ENCODE measurements around the gene CAT. TPM values are rescaled to one million over a fixed set of nuclear protein-coding genes. Genes with fewer than 3 reads are reported as not detected.
"Not testable (repeated sequence)": the region's sequence is repeated elsewhere in the genome, so short reads cannot be mapped to it uniquely, and the experiment has no call there.

Gene CAT
- total RNA-seq, 8 experiments from 2014 or later = 12.2 to 59.6 (median 29.7) TPM

DNA sequence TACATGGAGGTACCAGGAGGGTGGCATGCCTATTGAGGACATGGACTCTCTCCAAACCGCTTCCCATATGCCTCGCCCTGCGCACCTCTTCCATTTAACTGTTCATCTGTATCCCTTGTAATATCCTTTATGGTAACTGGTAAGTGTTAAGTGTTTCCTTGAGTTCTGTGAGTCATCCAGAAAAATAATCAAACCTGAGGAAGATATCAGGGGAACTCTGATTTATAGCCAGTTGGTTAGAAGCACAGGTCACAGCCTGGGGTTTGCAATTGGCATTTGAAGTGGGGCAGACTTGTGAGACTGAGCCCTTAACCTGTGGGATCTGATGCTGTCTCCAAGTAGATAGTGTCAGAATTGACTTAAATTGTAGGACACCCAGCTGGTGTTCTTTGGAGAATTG lies 27.6 kb upstream of the CAT start:
- ATAC-seq (replicated peaks in 6 of 8) = no peak
- Histone ChIP-seq H3K4me3 (no peak overlapping the region), H3K27ac (no peak overlapping the region), H3K4me1 (replicated peaks in 1 of 2) (no peaks in the 10 kb centered on the region)
- in situ Hi-C loops (cut with MboI; ENCODE audit: low pct_unique_long_range_greater_than_20kb in 2 of 9, low sequenced_read_pairs in 9 of 9, unreplicated experiment in 9 of 9) = no loop called here
- 80 to 100% (median 90%) methylated on average over 2 to 3 of the region's 3 CpGs; no CpG with 5 or more reads in 4 of the 10 experiments for WGBS, 10 experiments

DNA sequence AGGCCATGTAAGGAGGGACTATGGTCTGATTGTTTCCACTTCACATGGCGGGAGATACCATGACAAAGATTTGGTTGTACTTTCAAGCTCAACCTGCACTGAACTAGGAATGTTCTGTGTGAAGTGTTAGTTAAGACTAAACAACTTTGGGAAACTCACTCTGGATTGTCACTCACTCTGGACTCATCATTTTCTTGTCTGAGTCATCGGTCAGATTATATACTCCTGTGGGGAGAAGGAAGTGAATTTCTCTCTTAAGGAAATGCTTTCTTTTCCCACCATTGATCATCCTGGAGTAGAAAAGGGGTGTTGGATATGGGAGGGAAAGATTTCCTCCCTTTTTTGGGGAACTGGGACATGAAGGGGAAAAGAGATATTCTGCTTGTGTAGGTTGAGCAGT lies 26.9 kb upstream of the CAT start:
- WGBS, 10 experiments = 80 to 100% (median 91%) methylated on average over 1 to 2 of the region's 2 CpGs; no CpG with 5 or more reads in 2 of the 10 experiments
- Histone ChIP-seq H3K4me3 (no peak overlapping the region), H3K4me1 (replicated peaks in 1 of 2) (no peaks in the 10 kb centered on the region), H3K27ac (no peak overlapping the region)
- in situ Hi-C loops (cut with MboI; ENCODE audit: low pct_unique_long_range_greater_than_20kb in 2 of 9, low sequenced_read_pairs in 9 of 9, unreplicated experiment in 9 of 9) = no loop called here
- ATAC-seq (replicated peaks in 6 of 8) = no peak

DNA sequence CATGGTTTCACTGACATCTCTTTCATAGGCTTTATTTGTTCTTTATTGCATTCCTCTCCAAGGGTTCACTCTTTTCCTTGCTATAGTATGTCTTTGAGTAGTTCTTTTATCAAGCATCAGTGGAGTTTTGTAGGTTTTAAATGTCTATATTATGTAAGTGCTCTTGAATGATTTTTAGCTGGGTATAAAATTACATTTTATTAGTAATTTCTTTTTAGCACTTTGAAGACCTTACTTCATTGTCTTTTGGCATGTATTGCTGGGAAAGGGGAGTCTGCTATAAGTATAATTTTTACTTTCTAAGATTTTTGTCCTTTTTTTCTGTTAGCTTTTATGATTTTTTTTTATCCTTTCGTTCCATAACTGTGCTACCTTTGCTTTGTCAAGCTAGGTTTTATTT lies 25.5 kb upstream of the CAT start:
- ATAC-seq (replicated peaks in 6 of 8) = no peak
- in situ Hi-C loops (cut with MboI; ENCODE audit: low pct_unique_long_range_greater_than_20kb in 2 of 9, low sequenced_read_pairs in 9 of 9, unreplicated experiment in 9 of 9) = no loop called here
- Histone ChIP-seq H3K4me3 (no peak overlapping the region), H3K4me1 (replicated peaks in 1 of 2) (no peaks in the 10 kb centered on the region), H3K27ac (no peak overlapping the region)
- WGBS, 10 experiments = 10 to 78% (median 60%) methylated on average over 1 of the region's 1 CpG

DNA sequence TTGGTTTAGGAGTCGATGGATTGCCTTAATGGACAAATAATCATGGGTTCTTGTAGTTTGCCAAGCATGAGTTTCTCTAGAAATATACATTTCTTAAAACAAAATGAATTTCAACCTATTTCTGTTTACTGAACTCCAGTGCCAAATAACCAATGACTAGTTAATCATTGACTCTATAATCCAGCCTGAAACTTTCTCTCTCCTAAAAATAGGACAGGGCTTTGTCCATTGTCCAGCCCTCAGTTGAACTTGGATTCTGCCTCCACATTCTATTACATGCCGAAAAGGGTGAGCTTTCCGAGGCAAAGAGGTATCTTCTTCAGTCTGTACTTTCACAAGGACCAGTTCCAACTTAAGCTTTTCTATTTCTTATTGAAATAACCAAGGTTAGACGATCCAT lies 23.2 kb upstream of the CAT start:
- H3K4me1 ChIP-seq (replicated peaks in 1 of 2) = no peaks in the 10 kb centered on the region
- WGBS, 10 experiments = 5 to 78% (median 50%) methylated on average over 1 to 4 of the region's 4 CpGs

DNA sequence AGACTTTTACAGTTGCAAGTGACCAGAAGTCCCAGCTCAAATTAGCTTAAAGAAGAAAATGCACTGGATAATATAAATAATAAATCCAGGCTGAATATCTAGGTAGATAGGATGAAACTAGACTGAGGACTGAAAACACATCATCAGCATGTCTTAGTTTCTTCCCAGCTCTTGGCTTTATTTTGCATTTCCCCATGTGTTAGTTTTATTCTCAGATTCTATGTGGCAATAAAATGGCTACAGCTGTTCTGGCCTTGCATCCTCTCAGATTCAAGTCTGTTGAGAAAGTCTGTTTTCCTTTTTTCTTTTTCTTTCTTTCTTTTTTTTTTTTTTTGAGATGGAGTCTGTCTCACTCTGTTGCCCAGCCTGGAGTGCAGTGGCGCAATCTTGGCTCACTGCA lies 22.6 kb upstream of the CAT start:
- Histone ChIP-seq H3K4me3 (no peak overlapping the region), H3K27ac (no peak overlapping the region), H3K4me1 (replicated peaks in 1 of 2) (no peaks in the 10 kb centered on the region)
- in situ Hi-C loops (cut with MboI; ENCODE audit: low pct_unique_long_range_greater_than_20kb in 2 of 9, low sequenced_read_pairs in 9 of 9, unreplicated experiment in 9 of 9) = no loop called here
- ATAC-seq (replicated peaks in 6 of 8) = no peak
- WGBS, 10 experiments = 0 to 100% (median 14%) methylated on average over 1 of the region's 1 CpG; no CpG with 5 or more reads in 5 of the 10 experiments

More for the DNA sequence above, 23.2 kb upstream of the CAT start:
- in situ Hi-C loops (cut with MboI; ENCODE audit: low pct_unique_long_range_greater_than_20kb in 2 of 9, low sequenced_read_pairs in 9 of 9, unreplicated experiment in 9 of 9) = no loop called here
- no peak overlapping the region for H3K27ac ChIP-seq
- no peak overlapping the region for H3K4me3 ChIP-seq
- no peak for ATAC-seq (replicated peaks in 6 of 8)

DNA sequence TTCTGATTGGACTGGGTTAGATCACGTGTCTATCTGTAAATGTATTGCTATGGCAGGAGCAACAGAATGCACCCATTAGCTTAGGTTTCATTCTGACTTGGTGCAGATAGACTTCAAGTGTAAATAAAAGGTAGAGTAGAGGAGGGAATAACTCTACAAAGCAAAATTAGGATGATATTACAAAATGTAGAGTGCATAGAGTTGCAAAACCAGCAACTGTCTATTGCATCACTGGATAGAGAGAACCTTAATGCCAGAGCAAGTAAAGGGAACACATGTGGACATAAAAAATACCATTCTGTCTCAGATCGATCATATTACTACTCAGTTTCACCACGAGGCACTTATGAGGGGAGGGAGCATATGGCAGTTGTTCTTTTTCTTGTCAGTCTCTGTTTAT lies 22.0 kb upstream of the CAT start:
- Histone ChIP-seq H3K4me1 (replicated peaks in 1 of 2) (no peaks in the 10 kb centered on the region), H3K4me3 (no peak overlapping the region), H3K27ac (no peak overlapping the region)
- WGBS, 10 experiments = 10 to 60% (median 45%) methylated on average over 1 to 3 of the region's 3 CpGs
- ATAC-seq (replicated peaks in 6 of 8) = peak in 1 of 8 experiments; percentile 16
- in situ Hi-C loops (cut with MboI; ENCODE audit: low pct_unique_long_range_greater_than_20kb in 2 of 9, low sequenced_read_pairs in 9 of 9, unreplicated experiment in 9 of 9) = no loop called here

DNA sequence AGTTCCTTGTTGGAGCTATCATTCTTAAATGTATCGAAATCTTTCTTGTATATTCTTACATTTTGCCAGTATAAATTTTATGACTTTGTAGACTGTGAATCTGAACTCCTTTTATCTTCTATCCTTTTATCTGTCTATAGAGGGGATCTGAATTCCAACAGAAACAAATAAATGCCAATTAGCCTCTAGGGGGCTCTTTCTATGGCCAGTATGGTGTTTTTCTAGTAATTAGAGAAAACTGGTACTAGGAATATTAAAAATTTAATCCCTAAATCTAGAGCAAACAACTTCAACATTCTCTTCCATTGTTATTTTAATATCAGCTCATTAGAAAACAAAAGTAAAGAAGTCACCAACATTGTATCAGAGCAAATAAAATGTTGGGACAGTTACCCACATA lies 21.5 kb upstream of the CAT start:
- no peaks in the 10 kb centered on the region for H3K4me1 ChIP-seq (replicated peaks in 1 of 2)
- H3K4me3 ChIP-seq = no peak overlapping the region
- no peak overlapping the region for H3K27ac ChIP-seq
- ATAC-seq (replicated peaks in 6 of 8) = no peak
- in situ Hi-C loops (cut with MboI; ENCODE audit: low pct_unique_long_range_greater_than_20kb in 2 of 9, low sequenced_read_pairs in 9 of 9, unreplicated experiment in 9 of 9) = no loop called here
- WGBS, 10 experiments = 0 to 100% (median 39%) methylated on average over 1 of the region's 1 CpG

DNA sequence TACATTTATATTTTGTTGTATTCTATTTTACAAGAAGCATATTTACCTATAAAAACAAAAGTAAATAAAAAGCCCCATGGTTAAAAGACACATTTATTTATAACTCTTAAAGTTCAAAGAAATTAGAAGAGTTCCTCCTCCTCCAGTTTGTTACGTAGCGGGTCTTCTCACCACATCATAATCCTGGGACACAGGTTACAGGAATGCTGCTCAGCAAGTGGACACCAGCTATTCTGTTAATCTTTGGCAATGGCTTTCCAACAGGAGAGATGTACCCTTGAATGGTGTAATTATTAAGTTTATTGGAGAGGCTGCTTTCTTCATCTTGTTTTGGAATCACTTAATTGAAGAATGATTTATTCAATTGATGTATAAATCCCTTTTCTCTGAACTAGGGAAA lies 19.6 kb upstream of the CAT start:
- Histone ChIP-seq H3K27ac (no peak overlapping the region), H3K4me3 (no peak overlapping the region), H3K4me1 (replicated peaks in 1 of 2) (no peaks in the 10 kb centered on the region)
- in situ Hi-C loops (cut with MboI; ENCODE audit: low pct_unique_long_range_greater_than_20kb in 2 of 9, low sequenced_read_pairs in 9 of 9, unreplicated experiment in 9 of 9) = no loop called here
- no peak for ATAC-seq (replicated peaks in 6 of 8)
- WGBS, 10 experiments = 83 to 100% (median 95%) methylated on average over 1 to 2 of the region's 2 CpGs; no CpG with 5 or more reads in 1 of the 10 experiments

DNA sequence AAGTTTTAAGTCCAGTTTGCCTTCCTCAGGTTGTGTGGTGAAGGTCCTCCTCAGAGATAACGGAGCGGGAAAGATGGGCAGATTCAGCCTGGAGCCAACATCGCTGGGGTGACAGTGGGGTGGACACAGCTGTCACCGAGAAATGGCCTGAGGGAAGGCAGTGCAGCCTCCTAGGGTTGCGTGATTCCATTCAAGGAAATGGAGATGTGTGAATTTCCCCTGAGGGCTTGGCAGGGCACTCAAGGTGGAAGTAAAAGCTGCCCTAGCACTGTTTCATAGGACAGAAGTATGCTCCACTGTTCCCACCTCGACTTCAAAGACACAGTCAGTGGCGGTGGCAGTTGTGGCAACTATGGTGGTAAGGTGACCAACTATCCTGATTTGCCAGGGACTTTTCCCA lies 15.4 kb upstream of the CAT start:
- WGBS, 10 experiments = 83 to 100% (median 94%) methylated on average over 1 to 6 of the region's 7 CpGs; no CpG with 5 or more reads in 3 of the 10 experiments
- no peak overlapping the region for H3K27ac ChIP-seq
- ATAC-seq (replicated peaks in 6 of 8) = no peak

DNA sequence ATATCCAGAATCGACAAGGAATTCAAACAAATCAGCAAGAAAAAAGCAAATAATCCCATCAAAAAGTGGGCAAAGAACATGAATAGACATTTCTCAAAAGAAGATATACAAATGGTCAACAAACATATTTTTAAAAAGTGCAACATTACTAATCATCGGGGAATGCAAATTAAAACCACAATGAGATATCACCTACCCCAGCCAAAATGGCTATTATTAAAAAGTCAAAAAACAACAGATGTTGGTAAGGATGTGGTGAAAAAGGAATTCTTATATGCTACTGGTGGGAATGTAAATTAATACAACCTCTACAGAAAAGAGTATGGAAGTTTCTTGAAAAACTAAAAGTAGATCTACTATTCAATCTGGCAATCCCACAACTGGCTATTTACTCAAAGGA lies 13.9 kb upstream of the CAT start:
- H3K27ac ChIP-seq; ATAC-seq (replicated peaks in 6 of 8); H3K4me3 ChIP-seq; H3K4me1 ChIP-seq (replicated peaks in 1 of 2); in situ Hi-C loops (cut with MboI; ENCODE audit: low pct_unique_long_range_greater_than_20kb in 2 of 9, low sequenced_read_pairs in 9 of 9, unreplicated experiment in 9 of 9): not testable (repeated sequence)
- WGBS, 10 experiments = 10 to 92% (median 62%) methylated on average over 1 to 2 of the region's 2 CpGs

More for the DNA sequence above, 15.4 kb upstream of the CAT start:
- Histone ChIP-seq H3K4me1 (replicated peaks in 1 of 2) (no peaks in the 10 kb centered on the region), H3K4me3 (no peak overlapping the region)
- in situ Hi-C loops (cut with MboI; ENCODE audit: low pct_unique_long_range_greater_than_20kb in 2 of 9, low sequenced_read_pairs in 9 of 9, unreplicated experiment in 9 of 9) = no loop called here

DNA sequence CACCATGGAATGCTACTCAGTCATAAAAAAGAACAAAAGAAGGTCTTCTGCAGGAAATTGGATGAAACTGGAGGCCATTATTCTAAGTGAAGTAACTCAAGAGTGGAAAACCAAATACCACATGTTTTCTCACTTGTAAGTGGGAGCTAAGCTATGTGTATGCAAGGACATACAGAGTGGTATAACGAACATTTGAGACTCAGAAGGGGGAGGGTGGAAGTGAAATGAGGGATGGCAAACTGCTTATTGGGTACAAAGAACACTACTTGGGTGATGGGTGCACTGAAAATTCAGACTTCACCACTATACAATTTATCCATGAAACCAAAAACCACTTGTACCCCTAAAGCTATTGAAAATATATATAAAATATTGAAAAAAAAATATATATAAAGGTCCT lies 13.4 kb upstream of the CAT start:
- Histone ChIP-seq H3K4me3 (no peak overlapping the region), H3K27ac (no peak overlapping the region), H3K4me1 (replicated peaks in 1 of 2) (no peaks in the 10 kb centered on the region)
- in situ Hi-C loops (cut with MboI; ENCODE audit: low pct_unique_long_range_greater_than_20kb in 2 of 9, low sequenced_read_pairs in 9 of 9, unreplicated experiment in 9 of 9) = no loop called here
- WGBS, 10 experiments = 78 to 100% (median 90%) methylated on average over 1 of the region's 1 CpG; no CpG with 5 or more reads in 2 of the 10 experiments
- no peak for ATAC-seq (replicated peaks in 6 of 8)

DNA sequence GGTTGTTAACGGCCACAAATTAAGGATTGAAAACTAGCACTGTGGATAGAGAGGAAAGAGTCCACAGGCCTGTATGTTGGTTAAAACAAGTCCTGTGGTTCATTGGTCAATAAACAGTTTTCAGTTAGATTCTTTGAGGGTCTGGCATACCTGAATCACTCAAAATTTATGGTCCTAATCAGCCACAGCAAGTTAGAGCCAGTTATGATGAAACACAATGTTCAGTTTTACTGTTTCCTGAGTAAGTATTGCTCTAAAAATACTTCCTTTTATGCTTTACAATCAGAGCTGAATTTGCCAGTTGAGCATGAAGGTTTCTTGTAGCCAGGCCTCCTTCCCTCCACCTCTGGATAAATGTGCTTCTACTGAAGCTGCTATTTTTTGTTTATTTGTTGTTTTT lies 12.9 kb upstream of the CAT start:
- H3K27ac ChIP-seq = no peak overlapping the region
- H3K4me1 ChIP-seq (replicated peaks in 1 of 2) = no peaks in the 10 kb centered on the region
- no peak overlapping the region for H3K4me3 ChIP-seq
- no peak for ATAC-seq (replicated peaks in 6 of 8)
- in situ Hi-C loops (cut with MboI; ENCODE audit: low pct_unique_long_range_greater_than_20kb in 2 of 9, low sequenced_read_pairs in 9 of 9, unreplicated experiment in 9 of 9) = no loop called here
- 38 to 100% (median 83%) methylated on average over 1 of the region's 1 CpG; no CpG with 5 or more reads in 2 of the 10 experiments for WGBS, 10 experiments

DNA sequence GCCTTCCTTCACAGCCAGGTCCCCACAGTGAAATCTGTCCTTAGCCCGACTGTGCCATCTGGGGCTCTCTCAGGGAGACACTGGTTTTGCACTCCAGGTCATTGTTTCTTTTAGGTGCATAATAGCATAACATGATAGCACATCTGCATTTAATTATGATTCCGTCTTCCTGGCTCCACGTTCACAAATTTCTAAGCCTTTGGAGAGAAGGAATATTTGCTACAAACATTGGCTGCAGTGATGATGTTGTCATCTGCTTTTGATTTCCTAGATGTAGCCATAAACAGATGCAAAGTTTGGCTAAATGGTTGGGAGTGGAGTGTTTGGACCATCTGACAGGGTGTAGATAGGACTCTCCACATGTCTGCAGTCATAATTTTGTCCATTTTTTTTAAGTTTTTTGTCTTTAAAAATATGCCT lies 12.0 kb upstream of the CAT start:
- ATAC-seq (replicated peaks in 6 of 8) = peak in 3 of 8 experiments; percentile 97 to 100 (median 99)
- no peak overlapping the region for H3K4me3 ChIP-seq
- no peak overlapping the region for H3K27ac ChIP-seq
- in situ Hi-C loops (cut with MboI; ENCODE audit: low pct_unique_long_range_greater_than_20kb in 2 of 9, low sequenced_read_pairs in 9 of 9, unreplicated experiment in 9 of 9) = no loop called here
- WGBS, 10 experiments = 0 to 80% (median 14%) methylated on average over 1 to 3 of the region's 3 CpGs; no CpG with 5 or more reads in 2 of the 10 experiments
- H3K4me1 ChIP-seq (replicated peaks in 1 of 2) = no peaks in the 10 kb centered on the region

DNA sequence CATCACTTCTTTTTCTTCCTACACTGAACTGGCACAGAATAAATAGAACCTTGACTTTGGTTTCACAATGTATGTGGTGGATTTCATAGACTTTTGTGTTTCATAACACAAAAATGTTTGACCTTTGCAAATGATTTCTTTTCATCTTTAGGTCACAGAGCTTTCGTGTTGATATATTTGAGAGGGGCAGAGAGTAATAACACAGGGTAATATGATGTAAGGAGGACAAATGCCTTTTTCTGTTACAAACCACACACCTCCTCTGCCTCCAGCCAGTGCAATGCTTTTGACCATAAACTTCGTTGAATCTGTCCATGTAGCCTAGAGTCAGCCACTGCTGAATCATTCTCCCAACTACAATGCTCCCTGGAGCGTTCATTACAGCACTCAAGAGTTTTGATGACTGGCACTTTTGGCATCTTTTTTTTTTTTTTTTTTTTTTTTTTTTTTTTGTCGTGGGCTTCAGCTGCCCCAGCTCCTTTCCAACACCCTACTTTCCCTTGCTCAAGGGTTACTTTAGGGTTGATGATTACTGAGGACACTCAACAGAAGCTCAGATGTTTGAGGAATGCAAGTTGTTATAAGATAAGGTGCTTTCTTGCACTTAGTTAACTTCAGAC lies 11.4 kb upstream of the CAT start:
- no peak overlapping the region for H3K4me3 ChIP-seq
- in situ Hi-C loops (cut with MboI; ENCODE audit: low pct_unique_long_range_greater_than_20kb in 2 of 9, low sequenced_read_pairs in 9 of 9, unreplicated experiment in 9 of 9) = no loop called here
- no peak overlapping the region for H3K27ac ChIP-seq
- peak in 3 of 8 experiments; percentile 29 to 77 (median 75) for ATAC-seq (replicated peaks in 6 of 8)
- no peaks in the 10 kb centered on the region for H3K4me1 ChIP-seq (replicated peaks in 1 of 2)
- WGBS, 10 experiments = 0 to 80% (median 61%) methylated on average over 1 to 3 of the region's 4 CpGs

All from motor neuron (in vitro differentiated cells).